H1 (cell line): ENCODE results near the gene TMA7.

Experiments used
- YY1 ChIP-seq: IDR thresholded peaks from 2 replicates; pipeline ENCODE4 v1.6.1; 2011; ENCODE audit warnings: low read depth, mild to moderate bottlenecking, low read length
- TF ChIP-seq, protein P1 (sequence below): IDR thresholded peaks from 2 replicates; pipeline ENCODE4 v1.6.1; 2011; ENCODE audit warnings: low read length, improper control_type of control experiment

DNA sequence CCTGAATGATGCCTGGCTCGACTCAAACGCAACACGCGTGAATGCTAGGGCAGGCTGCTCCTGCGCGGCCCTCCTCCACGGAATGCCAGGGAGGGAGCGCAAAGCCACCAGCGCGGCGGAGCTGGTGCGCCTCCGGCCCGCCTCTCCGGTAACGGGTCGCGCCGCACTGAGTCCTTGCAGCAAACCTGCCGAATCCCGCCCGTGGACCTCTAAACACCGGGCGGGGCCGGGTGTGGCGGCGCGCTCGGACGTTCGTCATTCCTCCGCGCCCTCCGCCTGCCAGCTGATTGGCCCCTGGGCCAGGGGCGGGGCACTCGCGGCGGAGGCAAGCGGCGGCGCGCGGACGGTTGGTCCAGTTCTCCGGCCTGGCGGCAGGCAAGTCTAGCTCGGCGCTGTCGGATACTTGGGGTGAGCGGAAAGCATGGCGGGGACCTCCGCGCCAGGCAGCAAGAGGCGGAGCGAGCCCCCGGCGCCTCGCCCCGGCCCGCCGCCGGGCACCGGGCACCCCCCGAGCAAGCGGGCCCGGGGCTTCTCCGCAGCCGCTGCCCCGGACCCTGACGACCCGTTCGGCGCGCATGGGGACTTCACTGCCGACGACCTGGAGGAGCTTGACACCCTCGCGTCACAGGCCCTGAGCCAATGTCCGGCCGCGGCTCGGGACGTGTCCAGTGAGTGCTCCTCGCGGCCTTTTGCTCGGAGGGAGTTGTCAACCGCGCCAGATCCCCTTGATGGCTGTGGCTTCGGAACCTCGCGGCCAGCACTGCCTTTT, 6.6 kb downstream of the TMA7 start, which contains the start of gene ATRIP:
- TF ChIP-seq YY1: peak; percentile 26; the same call in 1 of the 2 replicates
- TF ChIP-seq, protein P1, sequence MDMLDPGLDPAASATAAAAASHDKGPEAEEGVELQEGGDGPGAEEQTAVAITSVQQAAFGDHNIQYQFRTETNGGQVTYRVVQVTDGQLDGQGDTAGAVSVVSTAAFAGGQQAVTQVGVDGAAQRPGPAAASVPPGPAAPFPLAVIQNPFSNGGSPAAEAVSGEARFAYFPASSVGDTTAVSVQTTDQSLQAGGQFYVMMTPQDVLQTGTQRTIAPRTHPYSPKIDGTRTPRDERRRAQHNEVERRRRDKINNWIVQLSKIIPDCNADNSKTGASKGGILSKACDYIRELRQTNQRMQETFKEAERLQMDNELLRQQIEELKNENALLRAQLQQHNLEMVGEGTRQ: no peak
